ENCODE results near the gene RAB40B. TPM values are rescaled to one million over a fixed set of nuclear protein-coding genes. Genes with fewer than 3 reads are reported as not detected.

Gene RAB40B
- total and polyA plus RNA-seq, 2 of the 4 experiments (the other 2 are of a cell fraction) = 14.9 to 20.0 TPM

Small RNAs within 50 kb of the gene (microRNA-seq; reads per million reads assigned to microRNA genes)
- gene MIR4525 (ENCODE audit: insufficient read depth in 1 of 2, insufficient read length in 1 of 2, unreplicated experiment in 1 of 2) = 0 reads per million in 2 experiments

Small RNAs within 50 kb of the gene (small RNA-seq; reads per million reads assigned to genes)
- 0 to 0.76 (median 0) reads per million in 5 experiments for gene MIR4525

Other genes with a start within 250 kb of the RAB40B start
- gene CYBC1, start 247.9 kb downstream of the RAB40B start, total RNA-seq (2012; rRNA removed) = 61.1 and 75.1 TPM in 2 replicates
- 76.7 and 89.0 TPM in 2 replicates for gene CYBC1, start 247.9 kb downstream of the RAB40B start, polyA plus RNA-seq (2012; rRNA removed)
- 70.8 and 83.7 TPM in 2 replicates for gene NARF, start 240.0 kb downstream of the RAB40B start, total RNA-seq (2012; rRNA removed)
- 88.8 and 94.8 TPM in 2 replicates for gene NARF, start 240.0 kb downstream of the RAB40B start, polyA plus RNA-seq (2012; rRNA removed)
- gene FOXK2, start 179.0 kb downstream of the RAB40B start, total RNA-seq (2012; rRNA removed) = 12.5 and 16.1 TPM in 2 replicates
- gene FOXK2, start 179.0 kb downstream of the RAB40B start, polyA plus RNA-seq (2012; rRNA removed) = 20.0 and 23.9 TPM in 2 replicates
- gene WDR45B, start 50.3 kb downstream of the RAB40B start, total RNA-seq (2012; rRNA removed) = 65.8 and 98.2 TPM in 2 replicates
- gene WDR45B, start 50.3 kb downstream of the RAB40B start, polyA plus RNA-seq (2012; rRNA removed) = 99.1 and 110 TPM in 2 replicates
- 18.6 and 20.6 TPM in 2 replicates for gene FN3KRP, start 18.0 kb upstream of the RAB40B start, total RNA-seq (2012; rRNA removed)
- 20.3 and 21.4 TPM in 2 replicates for gene FN3KRP, start 18.0 kb upstream of the RAB40B start, polyA plus RNA-seq (2012; rRNA removed)
- gene FN3K, start 36.9 kb upstream of the RAB40B start, total RNA-seq (2012; rRNA removed) = 0.83 and 0.90 TPM in 2 replicates
- gene FN3K, start 36.9 kb upstream of the RAB40B start, polyA plus RNA-seq (2012; rRNA removed) = 2.0 and 2.9 TPM in 2 replicates
- gene TBCD, start 53.4 kb upstream of the RAB40B start, total RNA-seq (2012; rRNA removed) = 21.7 and 21.9 TPM in 2 replicates
- gene TBCD, start 53.4 kb upstream of the RAB40B start, polyA plus RNA-seq (2012; rRNA removed) = 54.5 and 68.0 TPM in 2 replicates
- not detected in 2 replicates for gene ZNF750, start 141.3 kb upstream of the RAB40B start, total RNA-seq (2012; rRNA removed)
- not detected in 2 replicates for gene ZNF750, start 141.3 kb upstream of the RAB40B start, polyA plus RNA-seq (2012; rRNA removed)